ENCODE data around the gene JPH2.

The JPH2 gene

GRCh38 chr20:44211177-44212039, 24.4 kb upstream of the JPH2 start:
- H3K27ac ChIP-seq: peak overlapping the region; percentile 89 to 93
- DNase-seq (ENCODE audit: low spot score): no peak
- H3K4me3 ChIP-seq: peak overlapping the region; percentile 85
- TF ChIP-seq, protein P1, sequence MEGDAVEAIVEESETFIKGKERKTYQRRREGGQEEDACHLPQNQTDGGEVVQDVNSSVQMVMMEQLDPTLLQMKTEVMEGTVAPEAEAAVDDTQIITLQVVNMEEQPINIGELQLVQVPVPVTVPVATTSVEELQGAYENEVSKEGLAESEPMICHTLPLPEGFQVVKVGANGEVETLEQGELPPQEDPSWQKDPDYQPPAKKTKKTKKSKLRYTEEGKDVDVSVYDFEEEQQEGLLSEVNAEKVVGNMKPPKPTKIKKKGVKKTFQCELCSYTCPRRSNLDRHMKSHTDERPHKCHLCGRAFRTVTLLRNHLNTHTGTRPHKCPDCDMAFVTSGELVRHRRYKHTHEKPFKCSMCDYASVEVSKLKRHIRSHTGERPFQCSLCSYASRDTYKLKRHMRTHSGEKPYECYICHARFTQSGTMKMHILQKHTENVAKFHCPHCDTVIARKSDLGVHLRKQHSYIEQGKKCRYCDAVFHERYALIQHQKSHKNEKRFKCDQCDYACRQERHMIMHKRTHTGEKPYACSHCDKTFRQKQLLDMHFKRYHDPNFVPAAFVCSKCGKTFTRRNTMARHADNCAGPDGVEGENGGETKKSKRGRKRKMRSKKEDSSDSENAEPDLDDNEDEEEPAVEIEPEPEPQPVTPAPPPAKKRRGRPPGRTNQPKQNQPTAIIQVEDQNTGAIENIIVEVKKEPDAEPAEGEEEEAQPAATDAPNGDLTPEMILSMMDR (IDR thresholded peaks at IDR 0.05): no peak

DNA sequence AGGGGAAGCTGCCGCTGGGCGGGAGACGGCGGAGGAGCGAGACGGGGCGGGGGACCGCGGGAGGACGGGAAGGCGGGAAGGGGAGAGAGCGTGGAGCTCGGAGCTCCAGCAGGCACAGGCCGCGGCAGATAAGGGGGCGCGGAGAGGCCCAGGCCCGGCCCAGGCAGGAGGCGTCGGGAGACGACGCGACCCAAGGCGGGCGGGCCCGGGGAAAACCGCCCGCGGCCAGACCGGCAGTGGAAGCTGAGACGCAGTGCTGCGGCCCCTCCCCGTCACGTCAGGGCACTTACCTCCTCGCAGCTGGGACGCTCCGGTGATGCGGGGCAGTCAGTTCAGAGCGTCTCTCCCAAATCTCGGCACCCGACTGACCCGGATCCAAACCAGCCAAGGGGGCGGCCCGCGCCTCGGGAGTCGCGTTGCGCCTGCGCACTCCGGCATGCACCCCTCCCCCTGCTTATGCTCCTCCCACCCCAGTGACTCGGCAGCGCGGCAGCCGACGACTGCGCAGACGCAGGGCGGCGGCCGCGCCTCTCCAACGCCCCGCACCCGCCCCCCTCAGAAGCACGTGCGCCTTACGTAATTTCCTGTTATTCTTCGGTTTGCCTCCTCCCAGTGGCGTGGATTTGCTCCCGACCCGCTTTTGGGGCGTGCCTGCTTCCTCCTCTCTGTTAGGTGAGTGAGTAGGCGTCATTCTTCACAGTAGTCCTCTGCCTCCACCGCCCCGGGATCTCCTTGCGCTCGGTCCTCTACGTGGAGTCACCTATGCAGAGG, 23.6 kb upstream of the JPH2 start, which contains the start of gene OSER1:
Gene OSER1, minus strand, starts transcription at position 366 of the 771 bp plus-strand sequence. CDS start 3,814 bp downstream, outside the sequence.
- peak within 1 kb of the TSS; percentile 85 for H3K4me3 ChIP-seq
- DNase-seq (ENCODE audit: low spot score): peak; percentile 99
- TF ChIP-seq, protein P1 (IDR thresholded peaks at IDR 0.05): no peak

DNA sequence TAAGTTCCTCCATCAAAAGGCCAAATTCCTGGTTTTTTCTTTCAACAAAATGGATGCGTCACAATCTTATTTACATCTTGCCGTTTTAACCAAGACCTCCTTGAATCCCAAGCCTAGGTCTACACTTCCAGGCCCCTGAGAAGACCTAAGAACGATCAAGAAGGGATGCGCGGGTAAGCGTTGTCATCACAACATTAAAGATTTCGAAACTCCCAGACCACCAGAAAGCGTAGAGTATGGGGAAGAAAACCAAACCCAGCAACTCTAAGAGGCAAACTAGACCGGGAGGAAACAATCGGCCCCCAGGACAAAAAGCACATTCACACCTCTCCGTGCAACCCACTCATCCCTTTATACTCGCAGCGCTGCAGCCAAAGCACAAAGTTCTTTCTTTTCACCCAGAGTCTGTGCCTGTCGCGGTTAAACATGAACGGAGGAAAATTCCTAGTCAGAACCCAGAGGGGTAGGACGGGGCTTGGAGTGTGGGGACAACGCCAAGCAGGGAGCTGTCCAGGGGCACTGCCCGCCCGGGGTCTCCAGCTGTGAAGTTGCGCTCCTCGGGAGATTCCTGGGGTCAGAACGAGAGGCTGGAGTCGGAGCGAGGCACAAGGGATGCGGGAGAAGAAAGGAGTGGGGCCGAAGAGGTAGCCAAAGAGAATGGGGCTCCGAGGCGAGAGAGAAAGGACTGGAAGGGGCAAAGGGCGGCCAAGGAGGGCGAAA, 22.9 kb upstream of the JPH2 start:
- no peak for DNase-seq (ENCODE audit: low spot score)
- TF ChIP-seq, protein P1 (IDR thresholded peaks at IDR 0.05): no peak
- peak overlapping the region; percentile 85 for H3K4me3 ChIP-seq
- H3K27ac ChIP-seq: peak overlapping the region; percentile 96

More for the DNA sequence above, 23.6 kb upstream of the JPH2 start, which contains the start of gene OSER1:
- H3K27ac ChIP-seq: peak within 1 kb of the TSS; percentile 96

DNA sequence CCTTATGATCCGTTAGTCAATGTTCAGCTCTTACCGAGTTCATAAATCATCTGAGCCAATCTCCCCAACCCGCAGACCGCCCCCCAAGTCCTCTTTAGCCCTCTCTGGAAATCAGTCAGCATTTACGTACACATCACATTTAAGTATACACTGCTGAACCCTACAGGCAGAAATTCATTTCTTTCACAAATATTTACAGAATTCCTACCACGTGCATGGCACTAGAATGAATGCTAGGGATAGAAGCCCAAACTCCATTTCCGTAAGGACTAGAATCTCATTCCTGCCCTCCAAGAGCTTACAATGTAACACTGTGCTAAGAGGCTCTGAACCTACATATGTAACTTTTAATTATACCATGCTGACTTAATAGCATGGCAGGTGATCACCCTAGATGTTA, 21.8 kb upstream of the JPH2 start:
- TF ChIP-seq, protein P1 (IDR thresholded peaks at IDR 0.05): no peak
- peak overlapping the region; percentile 85 for H3K4me3 ChIP-seq
- peak overlapping the region; percentile 96 for H3K27ac ChIP-seq
- DNase-seq (ENCODE audit: low spot score): no peak

- peak overlapping the region; percentile 85 for H3K4me3 ChIP-seq
- H3K27ac ChIP-seq: peak overlapping the region; percentile 96
Observed at GRCh38 chr20:44208165-44208564, 21.2 kb upstream of the JPH2 start.

GRCh38 chr20:44207126-44207723, 20.2 kb upstream of the JPH2 start:
- Histone ChIP-seq H3K4me3 (no peak overlapping the region), H3K27ac (no peak overlapping the region)
- DNase-seq (ENCODE audit: low spot score): no peak
- TF ChIP-seq, protein P1 (IDR thresholded peaks at IDR 0.05): no peak

More at GRCh38 chr20:44208165-44208564, 21.2 kb upstream of the JPH2 start:
- DNase-seq (ENCODE audit: low spot score): no peak
- TF ChIP-seq, protein P1 (IDR thresholded peaks at IDR 0.05): no peak

All from coronary artery (tissue), 2 donors.